CD4-positive, alpha-beta T cell treated with Interleukin-6 at 100 ng/mL for 8 hours (primary cell): Measurements from ENCODE around the gene TM9SF3.

ENCODE experiments used
- DNase-seq: peaks from one replicate; pipeline ENCODE4 v3.0.0-alpha.2; 2020; ENCODE audit warnings: mixed read lengths, low spot score

Gene TM9SF3

DNA sequence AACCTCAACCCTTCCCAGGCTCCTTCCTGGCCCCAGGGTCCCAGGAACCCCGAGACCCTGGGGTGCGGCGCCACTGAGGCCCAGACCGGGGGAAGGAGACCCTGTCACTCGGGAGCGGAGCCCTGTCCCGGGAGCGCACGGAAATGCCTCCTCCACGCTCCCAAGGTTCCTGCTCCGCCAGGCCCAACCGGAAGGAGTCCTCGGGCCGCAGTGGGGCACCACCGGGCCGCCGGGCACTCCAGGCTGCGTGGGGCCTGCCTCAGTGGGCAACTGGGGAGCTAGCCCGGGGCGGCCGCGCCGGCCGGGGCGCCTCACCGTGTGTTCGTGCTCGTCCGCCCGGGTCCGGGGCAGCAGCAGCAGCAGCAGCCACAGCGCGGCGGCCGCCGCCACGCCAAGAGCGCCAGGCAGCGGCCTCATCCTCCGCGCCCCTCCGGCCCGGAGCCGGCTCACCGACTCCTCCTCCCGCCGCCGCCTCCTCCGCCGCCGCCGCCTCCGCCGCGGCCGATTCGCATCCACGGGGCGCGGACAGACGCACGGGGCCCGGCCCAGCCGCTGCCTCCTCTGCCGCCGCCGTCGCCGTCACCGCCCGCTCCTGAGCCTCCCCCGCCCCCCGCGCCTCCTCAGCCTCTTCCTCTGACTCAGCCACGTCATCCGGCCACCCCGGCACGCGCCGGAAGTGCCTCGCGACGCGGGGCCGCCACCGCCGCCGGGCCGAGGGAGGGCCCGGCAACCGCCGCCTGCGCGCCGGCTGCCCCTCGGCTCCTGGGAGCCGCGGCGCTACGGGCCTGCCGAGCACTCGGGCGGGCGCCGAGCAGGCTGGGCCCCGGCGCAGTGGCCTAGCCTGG, at the start of gene TM9SF3:
Gene TM9SF3 (minus strand): TSS at position 594 of the 845 bp plus-strand sequence. CDS start 177 bp downstream, at position 417.
- peak; percentile 87 for DNase-seq

DNA sequence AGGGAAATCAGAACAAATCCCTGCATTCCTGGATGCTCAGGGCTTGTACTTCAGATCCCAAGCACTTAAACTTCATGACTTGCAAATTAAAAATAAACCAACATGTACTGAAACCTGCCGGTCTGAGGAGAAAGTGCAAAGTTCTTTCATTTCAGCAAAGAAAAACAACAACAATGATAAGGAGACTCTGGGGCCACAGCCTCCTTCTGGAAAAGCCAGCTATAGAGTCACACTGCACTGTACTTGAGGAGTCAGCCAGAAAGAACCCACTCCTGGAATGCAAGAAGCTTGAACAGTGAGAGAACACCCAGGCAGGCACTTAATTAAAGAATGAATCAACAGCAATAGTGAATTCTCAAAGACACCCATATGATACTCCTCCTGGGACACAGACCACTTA, 49.7 kb upstream of the TM9SF3 start:
- no peak for DNase-seq

DNA sequence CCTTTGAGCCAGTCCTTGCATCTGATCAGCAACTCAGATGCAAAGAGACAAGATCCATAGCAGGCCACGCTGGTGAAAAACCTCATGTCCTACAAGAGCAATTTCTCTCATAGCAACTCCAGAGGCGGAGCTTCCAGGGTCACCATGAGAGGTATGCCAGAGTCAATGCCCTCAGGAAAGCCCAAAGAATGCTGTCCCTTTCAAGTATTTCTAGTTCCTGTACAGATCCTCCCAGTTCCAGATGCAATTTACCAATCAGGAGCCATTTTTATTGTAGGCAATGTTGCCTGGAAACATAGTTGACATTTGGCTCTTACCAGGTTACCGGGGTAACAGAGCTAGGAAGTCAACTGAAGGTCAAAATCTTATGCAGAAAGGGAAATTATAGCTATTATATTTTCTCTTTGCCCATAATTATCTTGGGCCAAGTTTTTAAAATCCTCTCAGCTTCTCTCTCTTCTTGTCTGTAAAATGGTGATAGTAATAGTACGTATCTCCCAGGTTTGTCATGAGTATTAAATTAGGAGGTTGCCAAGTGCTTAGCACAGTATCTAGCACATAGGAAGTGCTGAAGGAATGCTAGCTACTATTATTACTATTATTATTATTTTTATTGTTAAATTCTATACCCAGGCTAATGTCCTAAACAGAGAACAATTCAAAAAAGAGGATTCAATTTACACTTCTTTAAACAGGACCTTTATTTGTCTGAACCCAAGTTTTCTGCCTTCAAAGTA, 46.3 kb upstream of the TM9SF3 start:
- no peak for DNase-seq

DNA sequence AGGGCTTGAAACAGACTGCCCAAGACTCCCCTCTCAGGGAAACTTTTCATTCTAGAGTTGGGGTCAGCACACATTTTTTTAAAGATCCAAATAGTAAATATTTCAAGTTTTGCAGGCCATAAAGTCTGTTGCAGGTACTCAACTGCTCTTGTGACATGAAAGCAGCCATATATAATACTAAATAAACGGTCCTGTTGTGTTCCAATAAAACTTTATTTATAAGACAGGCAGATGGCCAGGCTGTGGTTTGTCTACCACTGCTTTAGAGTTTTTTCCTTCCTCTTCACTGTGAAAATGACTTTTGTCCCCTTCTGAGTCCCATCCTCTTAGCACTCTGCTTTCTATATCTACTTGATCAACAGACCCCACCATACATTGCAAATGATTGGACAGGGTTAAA, 40.5 kb upstream of the TM9SF3 start:
- DNase-seq: no peak

DNA sequence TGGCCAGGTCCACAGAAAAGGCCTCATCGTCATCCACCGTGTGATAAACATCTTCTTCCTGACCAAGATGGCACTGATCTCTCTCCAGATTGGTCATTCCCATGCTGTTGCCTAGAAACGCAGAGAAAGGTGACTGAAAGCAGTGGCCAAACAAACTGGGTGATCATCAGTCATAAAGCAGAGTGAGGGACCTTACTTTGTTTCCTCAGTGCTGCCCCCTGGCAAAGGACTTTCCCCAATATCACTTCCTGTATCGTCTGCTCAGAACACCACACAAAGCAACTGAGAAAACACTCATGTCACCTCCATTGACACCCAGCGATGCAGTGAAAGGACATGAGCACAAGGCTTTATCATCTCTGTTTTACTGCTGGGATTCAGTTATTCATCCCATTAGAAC, 40.0 kb upstream of the TM9SF3 start:
- no peak for DNase-seq

DNA sequence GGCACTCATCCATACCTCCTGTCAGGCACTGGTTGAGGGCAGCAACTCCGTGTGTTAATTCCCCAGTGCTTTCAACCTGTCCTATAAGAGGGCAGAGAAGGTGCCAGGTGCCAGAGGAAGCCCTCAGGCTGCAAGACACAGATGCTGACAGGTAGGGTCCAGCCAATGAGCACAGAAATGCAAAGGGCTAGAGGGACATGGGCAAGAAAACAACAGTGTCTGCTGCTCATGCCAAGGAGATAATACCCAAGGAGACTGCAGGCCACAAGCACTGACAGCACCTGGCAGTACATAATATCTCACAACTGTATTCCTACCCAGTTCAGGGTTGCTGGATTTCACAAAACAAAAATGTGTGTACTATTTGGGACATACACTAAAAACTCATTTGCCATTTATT, 38.4 kb upstream of the TM9SF3 start:
- DNase-seq: no peak

DNA sequence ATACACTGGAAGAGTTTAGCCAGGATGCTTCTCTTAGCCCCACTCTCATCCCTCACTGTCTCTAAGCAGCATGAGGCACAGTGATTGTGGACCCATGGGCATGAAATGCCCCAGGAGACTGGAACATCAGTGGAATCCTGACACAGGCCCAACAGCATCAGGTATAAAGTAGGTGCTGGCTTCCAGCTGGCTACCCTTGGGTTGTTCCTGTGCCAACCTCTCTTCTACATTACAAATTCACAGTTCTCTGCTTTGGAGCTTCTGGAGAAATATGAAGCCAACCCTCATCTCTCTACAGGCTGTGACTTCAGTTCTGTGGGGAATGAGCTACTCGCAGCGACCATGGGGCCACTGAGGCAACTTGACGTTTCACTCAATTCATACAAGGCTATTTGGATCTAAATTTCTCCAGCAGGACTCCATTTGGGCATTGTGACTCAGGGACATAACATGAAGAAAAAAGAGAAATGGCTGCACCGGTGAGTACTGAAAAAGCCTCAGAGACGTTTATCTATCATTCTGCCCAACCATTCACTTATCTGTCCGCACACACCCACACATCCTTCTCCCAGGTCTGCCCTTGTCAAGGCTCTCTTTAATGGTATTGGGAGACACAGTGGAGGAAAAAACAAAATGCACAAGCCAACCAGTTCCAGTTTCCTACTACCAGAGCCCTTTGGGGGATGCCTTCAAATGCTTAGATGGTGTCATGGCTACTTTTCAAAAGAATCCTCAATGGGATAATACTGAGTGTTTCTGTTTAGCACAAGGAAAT, 35.4 kb upstream of the TM9SF3 start:
- no peak for DNase-seq

DNA sequence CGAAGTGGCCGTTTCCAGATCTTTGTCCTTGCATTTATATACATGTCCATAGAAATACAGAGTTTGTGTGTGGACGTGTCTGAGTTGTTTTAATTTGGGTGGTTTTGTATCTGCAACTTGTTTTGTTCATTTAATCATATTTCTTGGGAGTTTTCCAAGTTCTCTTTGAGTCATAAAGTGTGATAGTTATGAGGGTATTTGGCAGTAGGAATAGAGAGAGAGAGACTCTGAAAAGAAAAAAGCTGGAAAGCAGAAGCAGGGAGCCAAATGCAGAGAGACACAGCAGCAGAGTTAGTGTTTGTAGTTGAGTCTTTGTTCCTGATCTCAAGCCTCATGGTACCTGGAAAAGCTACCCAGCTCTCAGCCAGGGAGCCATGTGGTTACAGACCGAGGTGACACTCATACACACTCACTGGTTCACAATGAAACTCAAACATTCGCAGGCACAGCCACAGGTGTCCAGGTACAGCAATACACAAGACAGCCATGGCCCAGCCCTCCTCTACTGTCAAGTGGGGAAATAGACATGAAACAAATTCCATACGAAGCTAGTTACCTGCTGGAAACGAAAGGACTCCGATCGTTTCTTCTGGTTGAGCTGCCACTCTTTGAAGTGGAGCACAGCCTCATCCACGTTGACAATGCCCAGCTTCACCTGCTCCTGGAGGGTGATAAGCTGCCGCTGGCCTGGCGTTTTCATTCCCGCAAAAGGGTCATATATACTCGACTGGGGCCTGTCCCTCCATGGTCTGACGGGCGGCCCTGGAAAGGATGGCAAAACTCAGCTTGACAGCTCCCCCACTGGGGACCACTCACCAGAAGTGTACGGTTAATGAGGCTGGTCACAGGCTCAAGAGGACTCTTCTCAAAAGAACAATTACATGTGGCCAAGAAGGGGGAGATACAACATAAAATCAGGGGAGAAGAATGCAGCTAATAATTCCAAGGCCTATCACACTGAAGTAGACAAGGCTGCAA, 33.3 kb upstream of the TM9SF3 start:
- no peak for DNase-seq

DNA sequence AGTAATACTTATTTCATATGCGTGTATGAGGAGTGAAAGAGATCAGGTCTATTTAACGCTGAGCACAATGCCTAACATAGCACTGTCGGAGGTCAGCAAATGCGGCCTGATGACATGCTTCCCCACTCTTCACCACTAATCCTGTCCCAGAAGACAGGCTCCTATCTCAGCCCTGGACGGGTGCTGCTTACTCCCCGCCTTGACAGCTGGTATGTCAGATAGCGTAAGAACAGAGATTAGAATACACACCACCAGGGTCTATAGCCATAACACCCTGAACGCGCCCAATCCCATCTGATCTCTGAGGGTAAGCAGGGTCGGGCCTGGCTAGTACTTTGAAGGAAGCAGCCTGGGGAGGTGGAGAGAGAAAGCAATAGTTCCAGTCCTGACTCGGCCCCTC, 32.3 kb upstream of the TM9SF3 start:
- DNase-seq: no peak

DNA sequence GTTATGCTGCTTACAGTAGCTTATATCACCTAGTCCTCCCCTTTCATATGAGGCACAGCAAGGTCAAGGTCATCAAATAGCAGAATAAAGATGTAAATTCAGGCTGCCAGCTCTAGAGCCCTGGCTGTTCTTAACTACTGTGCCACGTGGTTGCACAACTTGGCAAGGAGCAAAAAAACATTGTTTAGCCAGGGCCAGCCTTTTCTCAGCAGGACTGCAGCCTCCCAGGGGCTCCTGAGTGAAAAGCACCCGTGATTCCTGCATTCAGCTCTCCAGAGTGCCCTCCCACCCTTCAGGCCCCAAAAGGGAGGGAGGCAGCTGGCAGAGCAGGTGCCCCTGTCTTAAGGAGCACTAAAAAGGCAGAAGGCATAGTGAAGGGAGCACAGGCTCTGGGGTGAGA, 31.8 kb upstream of the TM9SF3 start:
- no peak for DNase-seq

DNA sequence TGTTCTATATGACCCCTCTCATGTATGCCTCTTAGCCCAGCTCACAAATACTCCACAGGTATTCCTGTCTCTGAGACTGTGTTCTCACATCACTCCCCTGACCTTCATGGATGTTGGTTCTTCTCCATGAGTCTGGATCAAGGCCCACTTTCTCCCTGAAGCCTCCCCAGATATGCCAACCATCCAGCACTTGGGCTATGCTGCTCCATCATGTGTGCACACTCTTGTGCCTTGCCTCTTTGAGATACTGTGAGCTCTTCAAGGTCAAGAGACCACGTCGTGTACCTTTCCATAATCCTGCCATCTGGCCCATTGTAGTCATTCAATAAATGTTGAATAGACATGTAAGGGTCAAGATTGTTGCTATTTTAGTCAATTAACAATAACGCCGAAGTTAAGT, 30.1 kb upstream of the TM9SF3 start:
- DNase-seq: no peak

DNA sequence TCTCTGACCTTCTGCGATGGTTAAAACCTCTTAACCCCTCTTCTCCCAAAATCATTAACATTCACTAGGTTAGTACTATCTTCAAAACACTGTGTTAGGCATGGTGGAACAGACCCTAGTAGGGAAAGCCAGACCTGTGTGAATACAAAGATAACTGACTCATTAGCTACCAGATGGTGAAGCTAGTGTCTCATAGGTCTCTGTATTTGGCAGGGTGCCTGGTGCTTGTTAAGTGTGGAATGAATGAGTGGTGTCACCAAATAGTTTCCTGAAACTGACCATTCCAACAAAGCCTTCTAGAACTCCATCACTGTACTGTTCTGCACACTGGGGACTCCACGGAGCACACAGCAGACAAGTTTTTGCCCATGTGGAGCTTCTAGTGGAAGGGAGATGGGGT, 27.7 kb upstream of the TM9SF3 start:
- no peak for DNase-seq

DNA sequence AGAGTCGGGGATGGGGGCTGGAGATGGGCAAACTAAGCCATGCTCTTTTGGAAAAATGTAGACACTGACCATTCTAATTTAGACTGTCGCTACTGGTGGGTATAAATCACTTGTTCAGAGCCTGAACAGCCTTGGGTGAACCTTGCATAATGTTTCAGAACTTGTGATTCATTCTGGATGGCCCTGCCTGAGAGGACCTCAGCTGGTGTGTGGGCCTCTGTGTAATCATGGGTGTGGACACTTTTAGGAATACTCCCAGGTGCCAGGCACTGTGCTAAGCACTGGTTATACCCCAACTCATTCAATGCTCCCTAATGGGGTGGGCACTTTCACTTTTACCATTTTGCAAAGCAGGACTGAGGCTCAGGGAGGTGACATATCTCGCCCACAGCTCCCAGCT, 26.8 kb upstream of the TM9SF3 start:
- no peak for DNase-seq

DNA sequence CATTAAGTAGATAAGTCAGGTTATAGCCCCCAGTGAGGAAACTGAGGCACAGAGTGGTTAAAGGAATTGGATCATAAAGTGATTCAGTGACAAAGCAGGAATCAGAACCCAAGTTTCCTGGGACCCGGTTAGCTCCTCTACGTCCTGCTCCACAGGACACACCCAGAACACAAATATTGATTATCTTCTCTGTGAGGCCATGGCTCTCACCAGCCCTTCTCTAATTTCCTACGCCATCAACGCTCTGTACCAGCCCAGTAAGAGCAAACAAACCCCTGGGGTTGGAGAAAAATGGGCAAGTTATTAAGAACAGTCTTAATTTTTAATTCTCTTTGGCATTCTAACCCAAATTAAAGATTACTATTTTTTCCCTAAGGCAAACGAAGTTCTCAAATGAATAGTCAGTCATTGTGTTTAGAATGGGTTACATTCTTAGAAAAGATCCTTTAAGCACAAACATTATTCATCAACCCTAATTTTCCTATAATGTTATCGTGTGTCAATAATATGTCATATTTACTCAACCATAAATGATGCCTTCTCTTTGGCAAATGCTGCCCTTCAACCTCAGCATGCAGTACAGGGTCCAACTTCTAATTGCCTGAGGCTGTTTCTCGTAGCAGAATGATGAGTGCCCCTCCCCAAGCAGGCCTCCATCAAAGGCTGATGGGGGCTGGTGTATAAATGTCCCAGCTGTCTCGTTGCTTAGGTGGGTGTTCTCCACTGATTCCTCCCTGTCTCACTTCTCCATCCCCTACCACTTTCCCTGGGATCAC, 25.4 kb upstream of the TM9SF3 start:
- no peak for DNase-seq

DNA sequence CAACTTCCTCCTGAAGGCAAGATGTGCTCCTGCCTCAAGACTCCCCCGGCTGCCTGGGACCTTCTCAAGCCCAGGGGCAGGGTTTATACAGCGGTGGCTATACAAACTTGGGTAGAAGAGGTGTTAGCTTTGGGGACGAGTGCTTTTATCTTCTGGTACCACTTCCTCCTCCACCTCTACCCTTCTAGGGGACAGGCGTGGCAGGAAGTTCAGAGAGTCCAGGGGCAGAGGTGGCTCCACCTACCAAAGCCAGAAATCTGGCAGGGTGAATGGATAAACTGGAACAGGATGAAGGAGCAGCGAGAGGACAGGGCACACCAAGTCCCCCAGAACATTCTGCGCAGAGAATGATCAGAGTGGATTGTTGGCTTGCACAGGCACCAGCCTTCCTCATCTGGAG, 24.0 kb upstream of the TM9SF3 start:
- no peak for DNase-seq

DNA sequence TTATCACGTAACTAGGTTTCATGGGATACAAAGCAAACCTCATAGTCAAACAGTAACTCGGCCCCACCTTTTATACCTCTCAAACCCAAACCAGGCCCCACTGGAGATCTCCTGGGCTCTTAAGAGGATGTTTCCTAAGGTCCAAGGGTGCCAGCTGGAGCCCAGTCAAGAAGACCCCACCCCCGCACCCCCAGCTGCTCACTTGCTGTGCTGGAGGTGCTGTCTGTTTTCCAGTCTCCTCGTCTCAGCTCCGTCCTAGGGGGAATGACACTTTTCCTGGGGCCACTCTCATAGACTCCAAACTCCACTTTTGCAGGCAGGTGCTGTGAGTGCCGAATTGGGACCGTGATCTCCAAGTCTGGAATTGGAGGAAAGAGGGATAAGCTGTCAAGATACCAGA, 22.7 kb upstream of the TM9SF3 start:
- DNase-seq: no peak

DNA sequence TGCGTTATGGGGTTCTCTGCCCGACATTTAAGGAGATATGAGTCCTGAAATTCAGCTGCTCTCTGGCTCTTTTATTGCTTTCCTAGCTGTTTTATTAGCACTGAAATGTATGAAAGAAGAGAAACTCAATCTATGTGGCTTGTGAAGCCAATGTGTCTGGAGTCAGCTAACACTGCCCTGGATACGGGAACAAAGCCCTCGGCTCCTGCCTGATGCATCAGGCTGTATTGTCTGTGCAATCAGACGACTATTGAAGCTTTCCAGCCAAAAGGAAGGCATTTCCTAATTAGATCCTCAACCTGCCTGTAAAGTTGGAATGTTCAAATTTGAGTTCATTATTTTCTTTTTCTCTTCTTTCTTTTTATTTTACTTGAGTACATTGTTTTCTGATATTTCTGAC, 22.0 kb upstream of the TM9SF3 start:
- DNase-seq: no peak

DNA sequence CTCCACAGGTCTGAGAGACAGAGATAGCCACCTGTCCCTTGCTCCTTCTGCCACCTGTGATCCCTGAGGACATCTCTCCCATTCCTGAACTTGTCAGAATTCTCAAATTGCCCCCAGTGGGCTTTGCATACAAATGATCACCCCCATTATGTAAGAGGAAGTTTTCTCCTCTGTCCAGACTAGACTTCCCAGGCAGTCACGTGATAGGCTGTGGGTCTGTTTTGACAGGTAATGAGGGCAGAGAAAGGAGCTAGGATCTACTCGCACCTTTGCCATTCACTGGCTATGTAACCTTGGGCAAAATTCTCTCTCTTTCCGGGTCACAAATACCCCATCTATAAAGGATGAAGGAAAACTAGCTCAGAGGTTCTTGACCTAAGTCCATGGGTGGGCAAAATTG, 21.4 kb upstream of the TM9SF3 start:
- DNase-seq: no peak

DNA sequence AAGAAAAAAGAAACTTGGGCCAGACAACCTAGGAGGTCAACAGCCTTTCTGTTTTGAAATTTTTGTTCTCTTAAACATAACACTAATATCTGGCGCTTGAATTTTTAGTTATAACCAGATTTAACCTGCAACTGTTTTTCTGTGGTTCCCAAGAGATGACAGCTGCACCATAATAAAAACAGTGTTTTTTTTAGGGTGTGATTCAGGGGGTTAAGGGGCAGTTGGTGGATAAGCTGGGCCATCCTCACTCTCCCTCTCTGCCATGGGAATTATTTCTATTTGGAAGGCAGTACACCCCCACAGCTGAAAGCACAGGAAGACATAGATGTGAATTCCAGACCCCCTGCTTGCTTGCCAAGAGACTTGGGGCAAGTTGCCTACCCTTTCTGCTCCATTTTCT, 20.1 kb upstream of the TM9SF3 start:
- DNase-seq: no peak

DNA sequence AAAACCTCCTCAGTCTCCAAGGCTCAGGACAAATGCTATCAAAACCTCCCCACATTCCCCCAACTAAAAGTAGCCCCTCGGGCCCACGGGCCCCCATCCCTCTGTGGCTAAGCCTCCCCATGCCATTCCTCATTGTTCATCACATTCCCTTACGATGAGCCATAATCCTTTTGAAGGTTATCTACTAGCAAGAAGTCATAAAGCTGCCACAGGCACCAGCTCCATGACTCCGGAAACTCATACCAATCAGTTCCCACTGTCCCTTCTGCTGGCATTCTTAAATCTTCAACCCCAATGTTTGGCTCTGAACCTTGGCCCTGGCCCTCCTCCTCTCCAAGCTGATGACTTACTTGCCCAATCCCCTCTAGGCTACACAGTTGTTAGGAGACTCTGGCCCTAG, 19.4 kb upstream of the TM9SF3 start:
- DNase-seq: no peak

DNA sequence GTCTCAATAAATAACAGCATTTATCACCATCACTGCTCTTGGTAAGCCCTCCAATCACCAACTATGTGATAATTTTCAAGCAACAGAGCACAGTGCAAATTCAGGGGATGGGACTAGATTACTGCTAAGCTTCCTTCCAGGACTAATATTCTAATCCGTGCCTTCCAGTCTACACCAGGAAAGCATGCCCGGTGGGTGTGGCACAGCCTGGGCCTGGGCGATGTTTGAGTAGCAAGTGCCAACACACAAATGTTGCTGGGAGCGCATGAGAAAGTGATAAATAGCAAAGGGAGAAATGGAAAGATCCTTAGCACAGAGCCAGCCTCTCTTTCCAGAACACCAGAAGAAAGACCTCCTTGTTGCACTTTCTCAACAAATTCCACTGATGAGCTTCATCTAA, 13.5 kb upstream of the TM9SF3 start:
- DNase-seq: no peak
